Esophagus squamous epithelium (tissue), 5 donors: Measurements from ENCODE around the gene ELFN2. TPM values are rescaled to one million over a fixed set of nuclear protein-coding genes. Genes with fewer than 3 reads are reported as not detected.

ENCODE experiments used
- DNase-seq: peaks from one replicate; lab custom pipeline; 2025; lab: John Stamatoyannopoulos, UW
- H3K27ac ChIP-seq, 4 donors: fragments of 200-600 bp; sonication (generic); one replicate each; pipeline ENCODE4 v1.5.1; 2016 to 2019; ENCODE audit warnings: mild to moderate bottlenecking in 1 of 4
- H3K27me3 ChIP-seq, 4 donors: fragments of 200-600 bp; sonication (generic); 1 replicate in 3 of 4; 2 replicates in 1 of 4; pipeline versions ENCODE4 v1.5.1 to v1.6.0; 2017 to 2021; ENCODE audit warnings: antibody characterized with exemption in 1 of 4
- H3K36me3 ChIP-seq, 3 donors: fragments of 200-600 bp; sonication (generic); one replicate each; pipeline ENCODE4 v1.5.1; 2016 to 2019
- H3K4me1 ChIP-seq, 3 donors: fragments of 200-600 bp; sonication (generic); one replicate each; pipeline ENCODE4 v1.5.1; 2017 to 2019
- H3K4me3 ChIP-seq, 4 donors: fragments of 200-600 bp; sonication (generic); 1 replicate in 3 of 4; 2 replicates in 1 of 4; pipeline ENCODE4 v1.5.1; 2016 to 2019; ENCODE audit warnings: mild to moderate bottlenecking in 2 of 4, moderate library complexity in 1 of 4
- H3K9me3 ChIP-seq, 3 donors: fragments of 200-600 bp; sonication (generic); one replicate each; pipeline ENCODE4 v1.5.1; 2016 to 2019
- CTCF ChIP-seq, 6 experiments: fragments of 450-650 bp in 4 of 6; fragments of 200-600 bp in 2 of 6; sonication (generic) in 2 of 6; IDR thresholded peaks; one replicate each; pipeline ENCODE4 v1.5.1; 2016 to 2019; ENCODE audit warnings: antibody characterized with exemption in 6 of 6, mild to moderate bottlenecking in 4 of 6, moderate library complexity in 4 of 6
- POLR2A ChIP-seq, 4 donors: fragments of 450-650 bp; IDR thresholded peaks; one replicate each; pipeline ENCODE4 v1.6.1; 2017; ENCODE audit warnings: antibody characterized with exemption in 4 of 4, mild to moderate bottlenecking in 4 of 4, moderate library complexity in 3 of 4
- WGBS, 2 donors: methylation state at CpG; one replicate each; pipeline ENCODE4 v1.1.5; 2018; 5-methylcytosine and 5-hydroxymethylcytosine counted together
- intact Hi-C: fragments of 100-400 bp; cut with DNase I; formaldehyde crosslinking; loops from one replicate; pipeline ENCODE4 v1.15.0; 2022
- total RNA-seq, 4 donors: library from RNA; depleted of rRNA; stranded (reverse); fragments of >200 nt; gene quantifications; one replicate each; pipeline ENCODE4 v1.1.0, GENCODE V29; 2016
- donor health status: DM: yes; HTN: yes; CAD: no.

The ELFN2 gene
- total RNA-seq, 4 donors from 2014 or later = not detected

- 56 to 88% methylated on average over 2 to 7 of the region's 9 CpGs for WGBS, 2 donors
- Histone ChIP-seq H3K27ac (no peak overlapping the region), H3K27me3 (peaks cover 0 to 93% (median 4%) of the 10 kb centered on the region in 4 donors), H3K4me3 (no peak overlapping the region), H3K9me3 (no peaks in the 10 kb centered on the region), H3K36me3 (no peaks in the 10 kb centered on the region), H3K4me1 (no peaks in the 10 kb centered on the region)
- TF ChIP-seq CTCF (IDR thresholded peaks at IDR 0.05) = no peak
- TF ChIP-seq POLR2A (IDR thresholded peaks at IDR 0.05) = no peak
- no peak for DNase-seq
- intact Hi-C loops = no loop called here
These were observed 43.9 kb downstream of the ELFN2 start for GRCh38 chr22:37383341-37383740.

- peaks cover 0 to 93% (median 7%) of the 10 kb centered on the region in 4 donors for H3K27me3 ChIP-seq
- WGBS, 2 donors = 21 to 47% methylated on average over 3 to 8 of the region's 9 CpGs
- no peaks in the 10 kb centered on the region for H3K36me3 ChIP-seq
- TF ChIP-seq POLR2A (IDR thresholded peaks at IDR 0.05) (no peak), CTCF (IDR thresholded peaks at IDR 0.05) (no peak)
- H3K4me1 ChIP-seq = no peaks in the 10 kb centered on the region
- intact Hi-C loops = no loop called here
- no peak overlapping the region for H3K27ac ChIP-seq
- H3K9me3 ChIP-seq = no peaks in the 10 kb centered on the region
- no peak for DNase-seq
- H3K4me3 ChIP-seq = no peak overlapping the region
These were observed 45.8 kb downstream of the ELFN2 start for GRCh38 chr22:37381489-37381888.

GRCh38 chr22:37379722-37380121, 47.6 kb downstream of the ELFN2 start:
- 60% methylated on average over 3 of the region's 10 CpGs; no CpG with 5 or more reads in 1 of the 2 donors for WGBS, 2 donors
- Histone ChIP-seq H3K27me3 (peaks cover 0 to 95% (median 7%) of the 10 kb centered on the region in 4 donors), H3K4me1 (no peaks in the 10 kb centered on the region), H3K4me3 (no peak overlapping the region), H3K9me3 (no peaks in the 10 kb centered on the region), H3K36me3 (no peaks in the 10 kb centered on the region), H3K27ac (no peak overlapping the region)
- TF ChIP-seq POLR2A (IDR thresholded peaks at IDR 0.05) (no peak), CTCF (IDR thresholded peaks at IDR 0.05) (no peak)
- no peak for DNase-seq
- intact Hi-C loops = no loop called here

GRCh38 chr22:37379085-37379484, 48.2 kb downstream of the ELFN2 start:
- Histone ChIP-seq H3K4me3 (no peak overlapping the region), H3K9me3 (no peaks in the 10 kb centered on the region), H3K27me3 (peaks cover 0 to 96% (median 7%) of the 10 kb centered on the region in 4 donors), H3K4me1 (no peaks in the 10 kb centered on the region), H3K36me3 (no peaks in the 10 kb centered on the region), H3K27ac (no peak overlapping the region)
- intact Hi-C loops = no loop called here
- DNase-seq = no peak
- 31 to 47% methylated on average over 12 of the region's 13 CpGs for WGBS, 2 donors
- TF ChIP-seq POLR2A (IDR thresholded peaks at IDR 0.05) (no peak), CTCF (IDR thresholded peaks at IDR 0.05) (no peak)

GRCh38 chr22:37378642-37379058, 48.6 kb downstream of the ELFN2 start:
- no peak for DNase-seq
- intact Hi-C loops = no loop called here
- Histone ChIP-seq H3K27me3 (peaks cover 0 to 95% (median 7%) of the 10 kb centered on the region in 4 donors), H3K4me3 (no peak overlapping the region), H3K9me3 (no peaks in the 10 kb centered on the region), H3K27ac (no peak overlapping the region), H3K4me1 (no peaks in the 10 kb centered on the region), H3K36me3 (no peaks in the 10 kb centered on the region)
- 10 to 17% methylated on average over 1 to 3 of the region's 14 CpGs for WGBS, 2 donors
- no peak for TF ChIP-seq CTCF (IDR thresholded peaks at IDR 0.05)
- no peak for TF ChIP-seq POLR2A (IDR thresholded peaks at IDR 0.05)
